BLaER1 (cell line): Measurements from ENCODE around the gene EME1.

Experiments
- H3K27ac ChIP-seq: shearing (Covaris generic); formaldehyde crosslinking; 2 replicates; pipeline ENCODE4 v1.8.1; 2022
- H3K27me3 ChIP-seq: shearing (Covaris generic); formaldehyde crosslinking; 2 replicates; pipeline ENCODE4 v1.8.1; 2022
- H3K36me3 ChIP-seq: shearing (Covaris generic); formaldehyde crosslinking; 2 replicates; pipeline ENCODE4 v1.8.1; 2022
- H3K4me1 ChIP-seq: shearing (Covaris generic); formaldehyde crosslinking; 2 replicates; pipeline ENCODE4 v1.8.1; 2022
- H3K4me2 ChIP-seq: shearing (Covaris generic); formaldehyde crosslinking; 2 replicates; pipeline ENCODE4 v1.8.1; 2022
- H3K4me3 ChIP-seq: shearing (Covaris generic); formaldehyde crosslinking; 2 replicates; pipeline ENCODE4 v1.8.1; 2022
- H3K9ac ChIP-seq: shearing (Covaris generic); formaldehyde crosslinking; 2 replicates; pipeline ENCODE4 v1.8.1; 2022
- H3K9me3 ChIP-seq: shearing (Covaris generic); formaldehyde crosslinking; 2 replicates; pipeline ENCODE4 v1.8.1; 2022
- H4K20me1 ChIP-seq: shearing (Covaris generic); formaldehyde crosslinking; 2 replicates; pipeline ENCODE4 v1.8.1; 2022
- Cebpa-rat ChIP-seq: shearing (Covaris generic); IDR thresholded peaks from 2 replicates; pipeline ENCODE4 v1.8.1; 2022

The EME1 gene

DNA sequence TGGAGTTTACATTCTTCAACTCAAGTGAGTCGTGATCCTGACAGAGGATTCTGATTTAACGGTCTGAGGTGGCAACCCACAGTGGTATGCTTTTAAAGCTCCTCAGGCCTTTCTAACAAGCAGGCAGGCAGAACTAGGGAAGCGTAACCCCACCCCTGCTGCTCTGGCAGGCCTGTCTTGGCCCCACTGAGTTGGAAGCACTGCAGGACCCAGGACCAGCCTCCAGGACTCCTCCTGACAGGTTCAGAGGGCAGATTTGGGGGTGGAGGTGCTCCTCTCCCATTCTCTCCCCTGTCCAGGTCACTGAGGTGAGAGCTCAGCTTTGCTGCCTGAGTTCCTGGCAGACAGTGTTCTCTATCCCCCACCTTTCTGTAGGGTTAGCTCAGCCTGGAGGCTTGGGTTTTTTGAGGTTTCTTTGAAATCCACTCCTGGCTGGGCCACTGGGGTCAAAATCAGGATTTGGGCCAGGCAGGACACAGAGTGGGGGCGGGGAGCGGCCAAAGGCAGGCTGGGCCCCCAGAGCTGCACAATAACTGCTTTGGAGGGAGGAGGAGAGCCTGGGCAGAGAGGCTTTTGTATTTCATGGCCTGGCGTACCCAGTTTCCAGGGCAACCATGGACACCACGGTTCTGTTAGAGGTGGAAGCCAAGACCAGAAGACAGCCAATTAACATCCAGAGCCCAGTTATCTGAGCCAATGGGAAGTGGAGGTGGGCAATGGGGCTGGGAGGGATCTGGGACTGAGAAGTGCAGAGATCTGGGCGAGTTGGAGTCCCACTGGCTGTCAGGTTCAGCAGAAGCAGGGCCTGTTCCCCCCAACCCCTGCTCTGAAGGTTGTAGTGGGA lies 9.6 kb upstream of the EME1 start:
- H3K36me3 ChIP-seq: peaks cover 73% of the 10 kb centered on the region
- H3K27ac ChIP-seq: no peak overlapping the region
- H3K4me2 ChIP-seq: no peak overlapping the region
- H3K9me3 ChIP-seq: no peaks in the 10 kb centered on the region
- no peaks in the 10 kb centered on the region for H3K27me3 ChIP-seq
- H3K4me1 ChIP-seq: peaks cover 23% of the 10 kb centered on the region
- peaks cover 48% of the 10 kb centered on the region for H4K20me1 ChIP-seq
- no peak for TF ChIP-seq Cebpa-rat
- H3K9ac ChIP-seq: no peak overlapping the region
- no peak overlapping the region for H3K4me3 ChIP-seq

GRCh38 chr17:50364061-50364458 lies 9.0 kb upstream of the EME1 start:
- Histone ChIP-seq H3K4me3 (no peak overlapping the region), H3K4me2 (no peak overlapping the region), H3K36me3 (peaks cover 73% of the 10 kb centered on the region), H3K9ac (no peak overlapping the region), H3K27ac (no peak overlapping the region), H3K4me1 (peaks cover 23% of the 10 kb centered on the region), H4K20me1 (peaks cover 43% of the 10 kb centered on the region), H3K9me3 (no peaks in the 10 kb centered on the region), H3K27me3 (no peaks in the 10 kb centered on the region)
- TF ChIP-seq Cebpa-rat: no peak

DNA sequence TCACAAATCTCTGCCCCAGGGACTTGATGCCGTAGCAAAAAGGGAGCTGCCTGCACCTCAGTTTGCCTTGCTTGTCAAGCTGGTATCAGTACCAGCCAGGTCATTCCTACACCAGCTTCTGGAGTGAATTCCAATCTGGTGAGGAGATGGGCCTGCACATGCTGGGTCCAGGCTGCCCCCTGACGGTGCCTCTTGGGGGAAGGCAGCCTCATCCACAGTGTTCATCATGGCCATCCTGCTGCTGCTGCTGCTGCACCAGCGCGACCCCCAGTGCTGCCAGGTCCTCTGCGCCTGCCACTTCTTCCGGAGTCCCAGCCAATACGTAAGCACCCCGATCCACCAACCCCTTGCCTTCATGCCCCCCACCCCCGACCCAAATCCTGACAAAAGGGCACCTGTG lies 8.3 kb upstream of the EME1 start:
- H3K27me3 ChIP-seq: no peaks in the 10 kb centered on the region
- TF ChIP-seq Cebpa-rat: no peak
- no peak overlapping the region for H3K4me3 ChIP-seq
- H3K9ac ChIP-seq: no peak overlapping the region
- peaks cover 36% of the 10 kb centered on the region for H4K20me1 ChIP-seq
- no peak overlapping the region for H3K27ac ChIP-seq
- H3K9me3 ChIP-seq: no peaks in the 10 kb centered on the region
- no peak overlapping the region for H3K4me2 ChIP-seq
- H3K36me3 ChIP-seq: peaks cover 73% of the 10 kb centered on the region
- H3K4me1 ChIP-seq: peaks cover 23% of the 10 kb centered on the region

- Histone ChIP-seq H4K20me1 (peaks cover 32% of the 10 kb centered on the region), H3K27me3 (no peaks in the 10 kb centered on the region), H3K27ac (0 out of 2 replicates have a peak overlapping the region, but pooled peaks have one; percentile 45), H3K4me1 (peaks cover 23% of the 10 kb centered on the region), H3K4me3 (no peak overlapping the region), H3K9me3 (no peaks in the 10 kb centered on the region), H3K4me2 (peak overlapping the region; percentile 44), H3K36me3 (peaks cover 73% of the 10 kb centered on the region), H3K9ac (0 out of 2 replicates have a peak overlapping the region, but pooled peaks have one; percentile 34)
- no peak for TF ChIP-seq Cebpa-rat
Measured at GRCh38 chr17:50365165-50365564, 7.9 kb upstream of the EME1 start.

- Histone ChIP-seq H3K27me3 (no peaks in the 10 kb centered on the region), H3K9me3 (no peaks in the 10 kb centered on the region), H3K4me3 (no peak overlapping the region), H3K27ac (peak overlapping the region; percentile 45; the same call in 1 of the 2 replicates), H3K36me3 (peaks cover 73% of the 10 kb centered on the region), H3K4me1 (peaks cover 23% of the 10 kb centered on the region), H4K20me1 (peaks cover 26% of the 10 kb centered on the region), H3K4me2 (peak overlapping the region; percentile 44), H3K9ac (peak overlapping the region; percentile 34; the same call in 1 of the 2 replicates)
- TF ChIP-seq Cebpa-rat: no peak
Measured at GRCh38 chr17:50365649-50366393, 7.2 kb upstream of the EME1 start.

DNA sequence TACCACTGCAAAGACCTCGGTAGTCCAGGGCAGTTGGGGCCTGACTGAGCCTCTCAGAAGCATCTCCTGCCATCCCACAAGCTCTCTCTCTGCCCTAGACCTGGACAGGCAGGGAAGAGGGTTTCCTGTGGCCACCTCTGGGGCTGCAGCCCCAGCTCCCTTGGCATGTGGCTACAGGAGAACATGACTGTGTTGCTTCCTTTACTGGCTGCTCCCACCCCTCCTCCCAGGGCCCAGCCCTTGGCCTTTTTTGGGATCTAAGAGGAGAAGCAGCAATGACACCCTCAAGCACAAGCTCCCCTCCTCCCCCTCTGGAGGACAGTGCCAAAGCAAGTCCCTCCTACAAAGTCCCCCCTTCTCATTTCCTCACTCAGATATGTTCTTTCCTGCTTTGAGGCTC lies 5.6 kb upstream of the EME1 start:
- Histone ChIP-seq H3K27me3 (no peaks in the 10 kb centered on the region), H3K9me3 (no peaks in the 10 kb centered on the region), H3K4me1 (peaks cover 38% of the 10 kb centered on the region), H3K9ac (no peak overlapping the region), H4K20me1 (peaks cover 26% of the 10 kb centered on the region), H3K4me2 (no peak overlapping the region), H3K27ac (no peak overlapping the region), H3K4me3 (no peak overlapping the region), H3K36me3 (peaks cover 72% of the 10 kb centered on the region)
- no peak for TF ChIP-seq Cebpa-rat

DNA sequence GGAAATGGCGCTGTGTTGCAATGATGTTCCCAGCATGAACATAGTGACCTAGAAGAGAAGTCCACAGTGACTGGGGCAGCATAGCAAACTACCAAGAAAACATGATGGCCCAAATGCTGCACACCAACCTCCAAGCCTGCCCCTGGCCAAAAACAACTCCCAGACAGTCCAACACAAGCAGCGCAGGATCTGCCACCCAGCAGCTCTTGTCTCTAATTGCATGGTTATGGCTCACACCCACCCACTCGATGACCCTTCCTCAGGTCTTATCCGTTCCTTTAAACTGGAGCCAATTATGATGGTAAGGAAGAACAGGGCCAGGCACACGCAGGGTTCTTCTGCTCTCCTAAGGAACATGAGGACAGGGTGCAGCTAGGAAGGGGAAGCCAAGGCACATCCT lies 3.0 kb upstream of the EME1 start:
- Histone ChIP-seq H3K27ac (no peak overlapping the region), H3K4me3 (no peak overlapping the region), H3K27me3 (no peaks in the 10 kb centered on the region), H3K9ac (no peak overlapping the region), H3K9me3 (no peaks in the 10 kb centered on the region), H3K36me3 (peaks cover 60% of the 10 kb centered on the region), H3K4me2 (no peak overlapping the region), H3K4me1 (peaks cover 41% of the 10 kb centered on the region), H4K20me1 (peaks cover 16% of the 10 kb centered on the region)
- TF ChIP-seq Cebpa-rat: no peak

DNA sequence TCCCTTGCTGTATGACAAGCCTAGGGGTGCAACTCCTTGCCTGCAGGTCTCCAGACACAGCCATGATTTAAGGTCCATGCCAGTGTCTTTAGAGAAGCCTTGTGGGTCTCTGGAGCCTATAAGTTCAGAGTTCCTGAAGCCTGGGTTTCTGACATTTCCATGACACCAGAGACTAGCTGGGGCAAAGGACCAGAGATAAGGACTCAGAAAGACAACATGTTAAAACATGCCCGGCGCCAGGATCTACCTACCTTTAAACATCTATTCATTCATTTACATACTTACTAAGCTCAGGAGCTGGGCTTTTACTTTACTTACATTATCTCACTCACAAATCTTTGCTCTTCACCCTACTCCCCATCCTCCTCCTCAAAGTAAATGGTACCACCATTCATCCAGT lies 1.5 kb upstream of the EME1 start:
- H3K36me3 ChIP-seq: peaks cover 61% of the 10 kb centered on the region
- peaks cover 1% of the 10 kb centered on the region; the same call in 1 of the 2 replicates for H4K20me1 ChIP-seq
- H3K4me2 ChIP-seq: peak overlapping the region; percentile 88
- no peaks in the 10 kb centered on the region for H3K9me3 ChIP-seq
- TF ChIP-seq Cebpa-rat: no peak
- no peak overlapping the region for H3K4me3 ChIP-seq
- 0 out of 2 replicates have a peak overlapping the region, but pooled peaks have one; percentile 91 for H3K9ac ChIP-seq
- H3K27ac ChIP-seq: no peak overlapping the region
- H3K4me1 ChIP-seq: peaks cover 26% of the 10 kb centered on the region
- H3K27me3 ChIP-seq: no peaks in the 10 kb centered on the region

- Histone ChIP-seq H3K4me3 (peak overlapping the region; percentile 75), H3K27ac (peak overlapping the region; percentile 93), H3K36me3 (peaks cover 59% of the 10 kb centered on the region), H3K9me3 (no peaks in the 10 kb centered on the region), H3K27me3 (no peaks in the 10 kb centered on the region), H3K9ac (peak overlapping the region; percentile 91), H3K4me2 (peak overlapping the region; percentile 88), H3K4me1 (peaks cover 21% of the 10 kb centered on the region), H4K20me1 (no peaks in the 10 kb centered on the region)
- TF ChIP-seq Cebpa-rat: no peak
Measured at GRCh38 chr17:50372222-50372757, 739 bp upstream of the EME1 start.
